Left cardiac atrium (tissue), 4 donors: ENCODE measurements around the gene CRHBP. TPM values are rescaled to one million over a fixed set of nuclear protein-coding genes. Genes with fewer than 3 reads are reported as not detected.

Experiments
- ATAC-seq, 2 donors: fragments of 200-7000 bp; cut with Tn5 transposase; one replicate each; pipeline ENCODE4 v1.9.1; 2020; ENCODE audit warnings: mild to moderate bottlenecking in 2 of 2, moderate library complexity in 2 of 2
- DNase-seq: peaks from one replicate; pipeline ENCODE4 v3.0.0-alpha.2; 2020
- intact Hi-C, 2 donors: fragments of 100-400 bp; cut with DNase I; formaldehyde crosslinking; loops; one replicate each; pipeline versions ENCODE4 v1.14.1 to v1.15.1; 2022 to 2023
- total RNA-seq, 2 donors: library from RNA; stranded (reverse); fragmentation: NEBNext Ultra II Directional; extraction: Animal tissue kit (Norgen Biotek cat#: 25700); gene quantifications; one replicate each; pipeline ENCODE4 v1.2.1, GENCODE V29; 2021
- donor health status: DM: no; HTN: yes; CAD: no.
- donor health status: DM: no; HTN: yes; CAD: no; lungs with severe emphysema.
- donor health status: DM: yes; HTN: yes; CAD: no.
- donor health status: Dilated cardiomyopathy.

CRHBP gene
- total RNA-seq, 2 donors from 2014 or later, result 0.32 to 1.8 TPM

GRCh38 chr5:77006124-77006523, 53.3 kb downstream of the CRHBP start:
- intact Hi-C loops, result no loop called here
- ATAC-seq (no peak), DNase-seq (no peak)

- no peak for DNase-seq
- ATAC-seq, result no peak
- intact Hi-C loops, result no loop called here
These were observed 55.6 kb downstream of the CRHBP start for GRCh38 chr5:77008413-77008812.

DNA sequence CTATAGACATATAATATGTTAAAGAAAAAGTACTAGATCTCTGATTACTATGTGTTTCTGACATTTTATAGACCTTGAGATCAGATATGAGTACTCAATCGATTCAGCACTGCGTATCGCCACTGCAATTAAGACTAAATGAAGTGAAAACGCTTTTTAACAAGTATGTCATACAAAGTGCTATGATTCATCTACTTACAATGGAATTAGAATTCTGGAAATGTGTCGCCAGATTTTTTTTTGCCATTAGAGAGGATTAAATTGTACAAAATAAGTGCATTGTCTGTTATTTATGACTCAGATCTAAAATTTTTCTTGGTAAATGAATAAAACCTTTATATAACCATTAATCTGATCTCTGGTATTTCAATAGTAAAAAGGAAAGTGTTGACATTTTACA, 57.4 kb downstream of the CRHBP start:
- intact Hi-C loops, result loop anchor here in 1 of 2 donors (5.0 kb wide), 1 partner anchor 143 kb away; no protein-coding TSS in a partner anchor
- no peak for DNase-seq
- ATAC-seq, result no peak

DNA sequence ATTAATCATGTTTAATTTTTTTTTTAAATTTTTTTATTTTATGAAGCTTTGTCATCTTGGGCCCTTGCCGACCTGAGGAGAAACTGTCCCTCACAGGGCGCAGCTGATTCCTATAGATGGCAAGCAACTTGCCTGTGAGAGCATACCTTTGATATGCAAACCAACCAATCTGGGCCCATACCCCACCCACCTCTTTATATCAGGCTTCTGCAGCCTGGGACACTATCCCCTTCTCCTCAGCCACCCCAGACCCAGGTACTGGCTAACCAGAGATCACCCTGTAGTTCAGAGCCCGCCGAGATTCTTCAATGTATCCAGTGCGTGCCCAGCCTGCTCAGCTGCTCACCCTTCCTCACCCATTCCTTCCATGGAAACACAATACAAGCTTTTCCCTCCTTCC, 58.7 kb downstream of the CRHBP start:
- intact Hi-C loops, result loop anchor here in 1 of 2 donors (5.0 kb wide), 1 partner anchor 144 kb away; no protein-coding TSS in a partner anchor
- ATAC-seq, result no peak
- no peak for DNase-seq

- no peak for ATAC-seq
- intact Hi-C loops, result loop anchor here in 1 of 2 donors (5.0 kb wide), 1 partner anchor 145 kb away; no protein-coding TSS in a partner anchor
These were observed 59.8 kb downstream of the CRHBP start for GRCh38 chr5:77012601-77013000.

DNA sequence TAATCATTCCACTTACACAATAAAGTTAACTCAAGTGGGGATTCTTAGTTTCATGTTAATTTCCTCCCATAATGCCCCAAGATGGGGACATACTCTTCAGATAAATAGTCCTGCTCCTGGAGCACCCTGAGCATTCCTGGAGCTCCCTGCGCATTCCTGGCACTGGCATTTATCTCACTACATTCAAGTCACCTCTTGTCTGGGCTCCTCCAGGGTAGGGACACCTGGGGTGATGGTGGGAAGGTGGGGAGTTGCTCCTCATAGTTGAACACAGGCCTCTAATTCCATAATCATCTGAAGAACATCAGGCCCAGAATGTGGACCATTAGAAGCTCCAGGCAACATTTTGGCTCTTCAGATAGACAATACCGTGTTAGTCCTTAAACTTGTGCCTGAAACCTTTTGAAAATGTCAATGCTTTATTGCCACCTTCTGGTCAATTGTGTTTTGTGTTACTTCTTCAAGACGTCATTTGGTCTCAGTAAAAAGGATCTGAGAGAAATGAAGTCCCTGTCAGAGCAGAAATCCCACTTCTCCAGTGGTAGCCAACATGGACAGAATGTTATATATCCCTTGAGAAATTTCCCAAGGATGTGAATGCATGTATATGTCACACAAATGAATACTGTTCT, 63.2 kb downstream of the CRHBP start:
- DNase-seq (no peak), ATAC-seq (peak in 1 of 2 donors; percentile 38)
- intact Hi-C loops, result loop anchor here in 1 of 2 donors (1.0 kb wide), 1 partner anchor 147 kb away; no protein-coding TSS in a partner anchor

More at GRCh38 chr5:77012601-77013000, 59.8 kb downstream of the CRHBP start:
- DNase-seq, result no peak

DNA sequence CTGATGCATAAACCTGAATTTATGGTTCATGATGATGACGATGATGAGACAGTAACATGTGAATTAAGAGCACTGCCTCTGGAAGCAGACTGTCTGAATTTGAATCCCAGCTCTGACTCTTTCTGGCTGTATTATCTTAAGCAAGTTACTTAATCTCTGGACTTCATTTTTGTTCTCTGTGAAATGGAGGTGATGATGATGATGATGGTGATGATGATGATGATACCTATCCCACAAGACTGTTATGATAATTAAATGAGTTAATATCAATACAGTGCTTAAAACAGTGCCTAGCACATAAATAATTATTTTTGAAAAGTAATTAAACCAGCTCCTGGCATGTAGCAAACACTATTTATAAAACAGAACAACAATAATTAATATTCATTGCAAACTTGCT, 64.1 kb downstream of the CRHBP start:
- intact Hi-C loops, result loop anchor here in 1 of 2 donors (1.0 kb wide), 1 partner anchor 148 kb away; no protein-coding TSS in a partner anchor
- ATAC-seq, result no peak
- DNase-seq, result no peak

GRCh38 chr5:77017668-77018067, 64.8 kb downstream of the CRHBP start:
- intact Hi-C loops, result no loop called here
- DNase-seq (no peak), ATAC-seq (no peak)

Other genes starting within 250 kb of the CRHBP start
- gene F2R, start 236.9 kb upstream of the CRHBP start, total RNA-seq, result 10 to 100 TPM in 1 of 2 donors, 1 to 10 TPM in 1; 6.5 to 16.0 TPM
- gene F2RL1, start 134.0 kb upstream of the CRHBP start, total RNA-seq, result 1 to 10 TPM; 1.7 to 3.9 TPM
- not detected for gene S100Z, start 103.0 kb upstream of the CRHBP start, total RNA-seq
- 10 to 100 TPM; 11.9 to 15.5 TPM for gene AGGF1, start 77.4 kb downstream of the CRHBP start, total RNA-seq
- gene ZBED3, start 134.2 kb downstream of the CRHBP start, total RNA-seq, result 1 to 10 TPM; 9.7 to 10.0 TPM